ENCODE data around the gene SEC23B. TPM values are rescaled to one million over a fixed set of nuclear protein-coding genes. Genes with fewer than 3 reads are reported as not detected.

Gene SEC23B
- total and polyA plus RNA-seq, 2 of the 13 experiments (the other 11 are each of a cell fraction or from before 2014, with no cell fraction given) = 114 to 120 TPM

DNA sequence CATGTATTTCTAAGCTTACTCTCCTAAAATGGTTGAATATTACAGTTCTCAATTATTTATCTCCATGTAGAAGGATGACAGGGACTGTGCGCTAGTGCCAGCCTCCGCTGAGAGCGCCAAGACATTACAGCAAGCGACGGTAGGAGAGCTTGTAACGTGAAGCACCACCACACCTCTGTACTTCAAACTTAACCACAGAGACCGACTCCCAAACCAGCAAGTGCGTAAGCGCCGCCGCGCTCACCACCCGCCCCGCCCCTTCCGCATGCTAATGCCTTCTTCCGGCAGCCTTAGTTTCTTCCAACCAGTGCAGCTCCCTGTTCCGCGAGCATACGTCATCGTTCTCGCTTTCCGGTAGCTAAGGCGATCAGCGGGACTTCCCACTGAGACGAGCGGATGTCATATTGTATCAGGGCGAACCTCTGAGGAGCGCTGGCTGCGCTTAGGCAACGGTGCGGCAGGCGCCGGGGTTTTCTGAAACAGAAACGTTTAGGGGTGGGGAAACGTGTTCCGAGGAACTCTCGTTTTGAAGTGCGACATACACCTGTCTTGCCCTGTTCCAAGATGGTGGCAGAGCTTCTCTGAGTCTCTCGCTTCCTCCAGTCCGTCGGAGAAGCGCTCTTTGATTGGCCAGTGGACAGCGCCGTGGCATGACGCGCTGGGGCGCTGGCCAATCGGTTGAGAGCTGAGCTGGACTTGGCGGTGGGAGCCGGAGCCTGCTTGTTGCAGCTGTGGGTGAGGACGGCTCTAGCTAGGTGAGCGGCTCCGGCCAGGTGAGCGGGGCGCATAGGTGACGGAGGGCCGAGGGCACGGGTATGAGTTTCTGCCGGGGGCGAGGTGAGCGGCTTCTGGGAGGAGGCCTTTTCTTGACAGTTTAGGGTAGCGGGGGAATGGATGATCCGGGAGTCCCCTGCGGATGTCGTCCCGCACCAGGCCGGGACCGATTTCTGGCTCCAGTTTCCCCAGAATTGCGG lies at the start of gene SEC23B (continued):
- TF ChIP-seq ZNF609 (CRISPR knock-in tag; IDR thresholded peaks at IDR 0.05; ENCODE audit: borderline replicate concordance) (peak; percentile 16; the same call in 1 of the 2 replicates), ZNF205 (CRISPR knock-in tag; IDR thresholded peaks at IDR 0.05) (peak; percentile 85), MXD3 (CRISPR knock-in tag; IDR thresholded peaks at IDR 0.05) (peak; percentile 95), XBP1 (CRISPR knock-in tag; IDR thresholded peaks at IDR 0.05) (peak; percentile 97), ZNF224 (CRISPR knock-in tag; IDR thresholded peaks at IDR 0.05) (peak; percentile 81; the same call in 1 of the 2 replicates), IRF1 (CRISPR knock-in tag; IDR thresholded peaks at IDR 0.05; ENCODE audit: low read depth) (0 out of 2 replicates have a peak, but pooled peaks have one; percentile 61), DMAP1 (CRISPR knock-in tag; IDR thresholded peaks at IDR 0.05) (peak; percentile 100), HNRNPUL1 (IDR thresholded peaks at IDR 0.05; ENCODE audit: low read depth, low read length) (no peak), HOXD1 (CRISPR knock-in tag; IDR thresholded peaks at IDR 0.05) (peak; percentile 53; the same call in 1 of the 2 replicates), HOXA3 (CRISPR knock-in tag; IDR thresholded peaks at IDR 0.05) (peak; percentile 100), NKX3-1 (CRISPR knock-in tag; IDR thresholded peaks at IDR 0.05) (peak; percentile 84; the same call in 1 of the 2 replicates), ZNF589 (CRISPR knock-in tag; conservative IDR thresholded peaks at IDR 0.05) (no peak; the same call in 1 of the 2 replicates), CREM (IDR thresholded peaks at IDR 0.05) (peak; percentile 99), CREM (CRISPR knock-in tag; IDR thresholded peaks at IDR 0.05) (peak; percentile 15; the same call in 1 of the 2 replicates), KMT2B (CRISPR knock-in tag; IDR thresholded peaks at IDR 0.05) (peak; percentile 97), ZMAT3 (CRISPR knock-in tag; conservative IDR thresholded peaks at IDR 0.05) (peak; percentile 86), ZNF496 (CRISPR knock-in tag; IDR thresholded peaks at IDR 0.05; ENCODE audit: insufficient replicate concordance) (no peak), ZFAT (CRISPR knock-in tag; conservative IDR thresholded peaks at IDR 0.05) (peak; percentile 77; the same call in 1 of the 2 replicates), RBAK (CRISPR knock-in tag; IDR thresholded peaks at IDR 0.05) (peak; percentile 99), ZNF317 (CRISPR knock-in tag; IDR thresholded peaks at IDR 0.05) (peak; percentile 87; the same call in 1 of the 2 replicates), SNAI1 (CRISPR knock-in tag; IDR thresholded peaks at IDR 0.05; ENCODE audit: borderline replicate concordance) (peak; percentile 22; the same call in 1 of the 2 replicates), CBX5 (CRISPR knock-in tag; IDR thresholded peaks at IDR 0.05; ENCODE audit: borderline replicate concordance) (peak; percentile 96; the same call in 1 of the 2 replicates)
- TF ChIP-seq, protein P1, sequence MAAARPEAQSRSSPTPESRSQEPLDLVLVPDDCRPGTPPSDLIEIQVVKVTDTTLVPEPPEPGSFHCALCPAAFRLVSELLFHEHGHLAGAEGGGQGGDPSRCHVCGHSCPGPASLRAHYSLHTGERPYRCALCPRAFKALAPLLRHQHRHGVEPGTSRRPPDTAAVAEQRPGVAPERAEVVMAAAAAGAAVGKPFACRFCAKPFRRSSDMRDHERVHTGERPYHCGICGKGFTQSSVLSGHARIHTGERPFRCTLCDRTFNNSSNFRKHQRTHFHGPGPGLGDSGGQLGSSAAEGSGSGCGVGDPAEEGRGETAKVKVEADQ (CRISPR knock-in tag; IDR thresholded peaks at IDR 0.05; ENCODE audit: borderline replicate concordance) = no peak
